Glomerular endothelial cell (primary cell): ENCODE data around the gene IER3. TPM values are rescaled to one million over a fixed set of nuclear protein-coding genes. Genes with fewer than 3 reads are reported as not detected.

Source experiments
- DNase-seq: peaks from one replicate; pipeline ENCODE4 v3.0.0-alpha.2; 2011; ENCODE audit warnings: low read depth, low spot score; ENCODE audit errors: extremely low read depth
- total RNA-seq: library from RNA; depleted of rRNA; stranded (reverse); fragments of >200 nt; gene quantifications from 2 replicates; pipeline ENCODE4 v1.2.3, GENCODE V29; 2015

IER3 gene, protein sequence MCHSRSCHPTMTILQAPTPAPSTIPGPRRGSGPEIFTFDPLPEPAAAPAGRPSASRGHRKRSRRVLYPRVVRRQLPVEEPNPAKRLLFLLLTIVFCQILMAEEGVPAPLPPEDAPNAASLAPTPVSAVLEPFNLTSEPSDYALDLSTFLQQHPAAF
- total RNA-seq: 75.3 and 157 TPM in 2 replicates

DNA sequence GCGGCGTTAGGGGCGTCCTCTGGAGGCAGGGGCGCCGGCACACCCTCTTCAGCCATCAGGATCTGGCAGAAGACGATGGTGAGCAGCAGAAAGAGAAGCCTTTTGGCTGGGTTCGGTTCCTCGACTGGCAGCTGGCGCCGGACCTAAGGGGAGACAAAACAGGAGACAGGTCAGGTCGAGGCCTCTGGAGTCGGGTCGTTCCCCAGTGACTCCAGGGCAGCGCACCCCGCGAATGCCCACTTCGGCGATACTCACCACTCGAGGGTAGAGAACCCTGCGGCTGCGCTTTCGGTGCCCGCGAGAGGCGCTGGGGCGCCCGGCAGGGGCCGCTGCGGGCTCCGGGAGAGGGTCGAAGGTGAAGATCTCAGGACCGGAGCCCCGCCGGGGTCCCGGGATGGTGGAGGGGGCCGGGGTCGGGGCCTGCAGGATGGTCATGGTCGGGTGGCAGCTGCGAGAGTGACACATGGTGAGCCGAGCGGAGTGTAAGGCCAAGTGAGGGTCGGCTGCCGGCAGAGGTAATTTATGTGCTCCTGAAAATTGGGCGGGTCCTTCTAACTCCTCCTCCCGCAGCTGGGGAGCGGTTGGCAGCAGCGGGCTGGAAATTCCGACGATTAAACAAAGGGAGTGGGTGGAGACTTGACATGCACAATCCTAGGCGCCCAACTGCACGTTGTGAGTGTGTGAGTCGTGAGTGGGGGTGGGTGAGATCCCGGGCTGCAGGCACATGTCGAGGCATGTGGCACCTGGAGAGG lies at the start of gene IER3:
Gene IER3, minus strand, starts transcription at position 494 of the 752 bp plus-strand sequence. Its CDS starts 29 bp downstream, at position 465.
- no peak for DNase-seq

DNA sequence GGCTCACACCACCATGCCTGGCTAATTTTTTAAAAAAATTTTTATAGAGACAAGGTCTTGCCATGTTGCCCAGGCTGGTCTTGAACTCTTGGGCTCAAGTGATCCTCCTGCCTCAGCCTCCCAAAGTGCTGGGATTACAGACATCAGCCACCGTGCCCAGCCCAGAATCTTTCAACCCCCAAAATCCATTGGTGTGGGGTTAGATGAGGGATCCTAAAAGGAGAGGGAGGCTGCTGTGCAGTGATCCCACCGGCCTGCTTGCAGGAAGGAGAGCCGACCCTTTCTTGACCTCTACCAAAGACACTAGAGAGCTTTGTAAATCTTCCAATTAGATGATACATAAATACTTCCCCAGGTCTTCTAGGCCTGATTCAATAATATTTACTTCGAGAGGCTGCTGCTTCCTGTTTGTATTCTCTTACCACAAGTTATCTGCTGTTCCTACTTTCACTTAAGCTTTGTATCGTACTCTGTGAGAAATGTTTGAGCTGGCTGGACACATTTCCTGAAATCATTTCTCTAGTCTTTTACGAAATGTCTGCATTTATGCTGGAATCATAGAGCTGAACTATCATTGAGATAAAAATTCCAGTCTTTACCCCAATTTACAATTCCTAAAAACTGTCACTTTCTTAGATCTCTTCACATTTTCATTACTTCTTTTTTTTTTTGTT lies 49.3 kb upstream of the IER3 start:
- no peak for DNase-seq

DNA sequence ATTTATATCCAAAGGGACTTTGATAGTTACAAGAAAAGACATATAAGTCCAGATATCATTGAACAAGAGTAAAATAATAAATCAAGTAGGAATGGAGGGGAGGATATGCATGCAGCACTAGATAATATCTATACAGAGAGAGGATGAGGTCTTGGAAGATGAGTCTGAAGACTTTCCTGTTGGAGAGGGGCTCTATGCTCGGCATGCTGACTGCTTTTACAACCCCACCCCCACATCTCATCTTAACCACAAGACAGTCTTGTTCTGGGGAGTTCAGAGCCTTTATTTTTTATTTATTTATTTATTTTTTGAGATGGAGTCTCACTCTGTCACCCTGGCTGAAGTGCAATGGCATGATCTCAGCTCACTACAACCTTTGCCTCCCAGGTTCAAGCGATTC lies 48.4 kb upstream of the IER3 start:
- no peak for DNase-seq

DNA sequence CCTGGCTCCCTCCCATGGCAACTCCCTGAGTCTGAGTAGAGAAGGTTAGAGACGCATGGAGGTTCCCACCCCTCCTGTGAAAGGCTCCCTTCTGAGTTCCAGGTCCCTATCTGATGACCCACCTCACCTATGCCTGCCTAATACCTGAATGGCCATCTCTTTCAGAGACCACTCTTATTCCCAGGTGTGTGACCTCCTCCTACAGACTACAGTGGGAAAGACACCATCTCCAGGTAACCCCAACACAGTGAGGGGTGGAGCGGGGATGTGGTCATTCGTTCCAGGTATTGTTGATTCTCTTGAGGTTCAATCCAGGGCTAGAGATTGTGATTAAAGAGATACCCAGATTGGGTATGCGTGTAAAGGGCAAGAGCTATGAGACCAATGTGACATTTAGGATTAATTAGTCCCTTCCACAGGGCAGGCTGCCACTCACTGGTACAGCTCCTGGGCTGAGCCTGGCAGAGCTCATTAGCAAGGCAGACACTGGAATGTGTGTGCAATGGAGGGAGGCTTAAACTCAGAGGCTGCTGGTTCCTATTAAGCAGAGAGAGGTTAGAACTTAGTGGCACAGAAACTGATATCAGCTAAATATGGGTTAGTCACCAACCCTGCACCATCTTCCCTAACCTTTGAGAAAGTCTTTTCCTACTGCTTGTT lies 46.5 kb upstream of the IER3 start:
- no peak for DNase-seq

DNA sequence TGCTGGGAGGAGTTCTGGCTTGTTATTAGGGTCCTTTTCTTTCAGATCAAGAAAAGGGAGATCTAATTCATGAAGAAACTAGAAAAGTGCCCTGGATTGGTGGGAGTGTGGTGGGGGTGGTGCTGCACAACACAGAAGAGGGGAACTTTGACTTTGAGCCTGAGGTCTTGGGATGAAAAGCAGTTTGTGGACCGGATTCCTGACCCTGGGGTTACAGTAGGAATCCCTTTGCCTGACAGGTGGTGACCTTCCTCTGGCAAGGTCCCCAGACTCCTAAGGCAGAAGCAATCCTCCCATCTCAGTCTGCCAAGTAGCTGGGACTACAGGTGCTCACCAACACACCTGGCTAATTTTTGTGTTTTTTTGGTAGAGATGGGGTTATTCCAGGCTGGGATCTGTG lies 45.3 kb upstream of the IER3 start:
- no peak for DNase-seq

DNA sequence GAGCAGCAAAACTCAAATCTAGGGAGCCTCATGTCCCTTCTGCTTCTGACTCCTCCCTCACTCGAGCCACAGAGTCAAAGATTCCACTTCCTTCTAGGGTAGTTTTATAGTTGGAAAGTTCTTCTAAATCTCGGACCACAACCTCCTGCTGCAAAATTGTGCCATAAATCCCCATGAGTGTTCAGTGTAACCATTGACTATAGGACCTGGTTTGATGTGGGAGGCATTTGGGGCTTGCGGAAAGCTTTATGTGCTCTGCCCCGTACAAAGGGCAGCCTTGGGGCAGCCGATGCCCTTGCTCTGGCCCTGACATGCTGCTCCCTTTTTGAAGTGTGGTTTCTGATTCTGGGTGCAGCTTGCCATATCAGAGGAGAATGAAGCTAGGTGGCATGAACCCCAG lies 43.6 kb upstream of the IER3 start:
- no peak for DNase-seq

DNA sequence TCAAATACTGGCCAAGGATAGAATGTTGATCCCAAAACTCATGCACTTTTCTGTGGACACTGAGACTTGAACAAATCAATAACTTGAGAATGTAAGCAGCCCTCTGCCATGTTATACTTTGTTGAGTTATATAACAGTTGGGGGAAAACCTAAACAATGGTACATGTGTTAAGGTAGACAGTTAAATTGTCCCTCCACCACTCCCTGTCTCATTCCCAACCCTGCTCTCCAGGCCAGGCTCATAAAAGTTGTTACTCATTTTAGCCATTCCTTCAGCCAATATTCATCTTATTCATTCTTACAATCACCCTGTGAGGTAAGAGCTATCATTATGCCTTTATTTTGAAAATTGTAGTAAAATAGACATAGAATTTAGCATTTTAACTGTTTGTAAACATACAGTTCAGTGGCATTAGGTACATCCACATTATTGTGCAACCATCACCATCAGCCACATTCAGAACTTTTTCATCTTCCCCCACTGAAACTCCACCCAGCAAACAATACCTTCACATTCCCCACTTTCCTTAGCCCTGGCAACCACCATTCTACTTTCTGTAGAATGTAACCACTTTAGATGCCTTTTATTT lies 38.2 kb upstream of the IER3 start:
- DNase-seq: no peak

DNA sequence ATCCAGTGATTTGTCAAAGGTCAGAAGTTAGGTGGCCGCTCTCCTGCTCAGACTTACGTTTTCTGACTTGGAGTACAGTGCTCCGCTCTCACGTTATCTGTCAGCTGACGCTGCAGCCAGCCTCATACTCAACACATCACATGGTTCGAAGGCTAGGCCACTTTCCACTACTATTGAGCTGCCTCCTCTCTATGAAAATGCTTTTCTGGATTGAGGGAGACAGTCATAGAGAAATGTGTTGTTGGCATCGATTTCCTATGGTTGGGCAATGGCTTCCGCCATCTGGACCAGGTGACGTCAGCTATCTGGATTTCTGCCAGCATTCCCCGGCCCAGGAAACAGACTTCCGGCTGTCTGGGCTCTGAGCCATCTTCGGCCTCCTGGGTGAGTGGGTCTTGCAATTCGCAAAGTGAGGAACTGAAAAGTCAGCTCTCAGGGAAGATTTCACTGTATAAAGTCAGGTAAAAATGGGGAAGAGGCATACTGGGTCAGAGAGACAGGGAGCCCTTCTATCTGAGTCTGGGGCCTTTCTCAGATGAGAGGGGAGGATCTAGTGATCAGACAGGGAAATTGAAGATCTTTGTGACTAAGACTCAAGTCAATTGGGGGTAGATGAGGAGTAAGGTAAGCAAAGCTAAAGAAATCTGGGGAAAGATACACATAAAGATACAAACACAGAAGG lies 37.5 kb upstream of the IER3 start:
- no peak for DNase-seq

DNA sequence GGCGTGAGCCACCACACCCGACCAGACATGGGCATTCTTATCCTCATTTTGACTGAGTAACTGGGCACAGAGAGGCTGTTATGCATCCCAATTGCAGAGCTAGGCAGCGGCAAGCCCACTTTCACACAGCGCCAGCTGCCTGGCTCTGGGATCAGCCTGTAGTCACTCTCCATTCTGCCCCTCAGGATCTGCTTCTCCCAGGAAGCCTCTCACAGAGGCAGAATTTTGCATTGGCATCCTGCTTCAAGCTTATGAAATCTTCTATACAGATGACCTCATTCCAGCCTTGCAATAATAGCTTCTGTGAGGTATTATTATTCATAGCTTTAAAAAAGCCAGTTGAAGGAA lies 37.0 kb upstream of the IER3 start:
- no peak for DNase-seq

DNA sequence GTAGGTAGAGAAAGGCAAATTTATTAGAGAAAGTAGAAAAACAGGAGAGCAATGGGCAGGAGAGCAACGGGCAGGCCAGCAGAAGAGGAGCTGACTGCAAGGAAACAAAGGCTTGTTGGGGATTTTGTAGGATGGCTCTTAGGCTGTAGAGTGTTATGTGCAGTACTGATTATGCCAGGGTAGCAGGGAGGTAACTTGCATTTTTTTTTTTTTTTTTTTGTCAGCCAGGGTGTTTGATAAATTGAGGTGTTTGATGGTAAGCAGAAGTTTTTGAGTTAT lies 36.2 kb upstream of the IER3 start:
- no peak for DNase-seq

DNA sequence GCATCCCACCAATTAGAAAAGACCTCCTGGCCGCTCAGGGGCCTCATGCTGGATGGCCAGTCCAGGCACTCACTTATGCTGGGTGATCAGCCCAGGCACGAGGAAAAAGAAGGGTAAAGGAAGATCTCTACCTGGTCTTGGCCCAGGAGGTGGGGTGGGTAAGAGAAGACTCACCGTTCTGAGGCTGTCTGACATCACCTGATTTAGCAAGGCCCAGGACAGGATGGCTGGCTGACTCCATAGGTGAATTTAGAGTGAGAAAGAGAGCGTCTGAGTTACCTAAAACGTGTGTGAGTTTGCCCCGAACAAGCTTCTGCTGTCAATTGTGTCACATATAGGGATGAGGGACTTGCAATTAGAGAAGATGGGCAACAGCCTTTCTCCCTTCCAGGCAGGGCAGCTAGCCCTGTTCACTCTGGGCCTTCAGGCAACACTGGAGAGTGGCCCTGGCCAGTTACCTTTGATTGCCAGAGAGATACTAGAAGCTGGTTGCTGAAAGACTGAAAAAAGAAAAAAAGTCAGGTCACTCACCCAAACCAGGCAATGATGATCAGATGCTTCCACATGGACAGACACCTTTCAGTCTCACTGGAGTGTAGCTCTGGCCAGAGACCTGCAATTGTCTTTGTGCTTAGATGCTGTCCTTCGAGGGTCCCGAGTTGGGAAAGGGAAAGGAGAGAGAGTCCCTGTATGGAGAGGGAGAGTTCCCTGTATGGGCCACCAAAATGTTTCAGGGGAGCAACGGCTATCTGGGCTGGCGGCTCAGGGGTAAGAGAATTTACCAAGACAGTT lies 35.7 kb upstream of the IER3 start:
- DNase-seq: no peak

DNA sequence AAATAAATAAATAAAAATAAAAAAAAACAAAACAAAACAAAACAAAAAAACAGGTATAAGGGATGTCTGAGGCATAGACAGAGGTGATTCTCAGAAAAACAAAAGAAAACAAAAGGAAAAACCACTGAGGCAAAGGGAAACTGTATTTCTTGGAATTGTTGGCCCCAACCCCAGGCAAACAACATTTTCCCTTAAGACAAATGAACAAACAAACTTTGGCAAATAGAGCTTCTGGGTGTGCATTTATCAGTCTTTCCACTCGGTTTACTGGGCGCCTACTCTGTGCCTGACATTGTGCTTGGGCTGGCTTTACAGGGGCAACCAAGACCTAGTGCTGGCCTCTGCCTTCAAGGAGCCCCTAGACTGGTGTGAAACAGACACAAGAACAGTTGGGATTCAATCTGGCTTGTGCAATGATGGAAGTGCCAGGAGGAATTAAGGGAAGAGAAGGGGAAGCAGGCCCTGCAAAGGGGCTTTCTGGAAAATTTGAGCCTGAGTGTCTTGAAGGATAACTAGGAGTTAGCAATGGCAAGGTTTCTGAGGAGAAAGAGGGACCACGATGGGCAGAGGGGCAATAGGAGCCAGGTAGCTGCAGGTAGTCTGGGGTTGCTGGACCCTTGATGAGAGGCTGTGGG lies 33.8 kb upstream of the IER3 start:
- no peak for DNase-seq

DNA sequence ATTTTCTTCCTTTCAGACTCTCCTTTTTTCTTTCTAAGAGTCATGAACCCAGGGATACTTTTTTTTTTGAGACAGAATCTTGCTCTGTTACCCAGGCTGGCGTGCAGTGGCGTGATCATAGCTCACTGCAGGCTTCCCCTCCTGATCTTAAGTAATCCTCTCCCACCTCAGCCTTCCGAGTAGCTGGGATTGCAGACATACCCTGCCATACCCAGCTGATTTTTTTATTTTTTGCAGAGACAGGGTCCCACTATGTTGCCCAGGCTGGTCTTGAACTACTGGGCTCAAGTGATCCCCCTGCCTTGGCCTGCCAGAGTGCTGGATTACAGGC lies 32.8 kb upstream of the IER3 start:
- DNase-seq: no peak

DNA sequence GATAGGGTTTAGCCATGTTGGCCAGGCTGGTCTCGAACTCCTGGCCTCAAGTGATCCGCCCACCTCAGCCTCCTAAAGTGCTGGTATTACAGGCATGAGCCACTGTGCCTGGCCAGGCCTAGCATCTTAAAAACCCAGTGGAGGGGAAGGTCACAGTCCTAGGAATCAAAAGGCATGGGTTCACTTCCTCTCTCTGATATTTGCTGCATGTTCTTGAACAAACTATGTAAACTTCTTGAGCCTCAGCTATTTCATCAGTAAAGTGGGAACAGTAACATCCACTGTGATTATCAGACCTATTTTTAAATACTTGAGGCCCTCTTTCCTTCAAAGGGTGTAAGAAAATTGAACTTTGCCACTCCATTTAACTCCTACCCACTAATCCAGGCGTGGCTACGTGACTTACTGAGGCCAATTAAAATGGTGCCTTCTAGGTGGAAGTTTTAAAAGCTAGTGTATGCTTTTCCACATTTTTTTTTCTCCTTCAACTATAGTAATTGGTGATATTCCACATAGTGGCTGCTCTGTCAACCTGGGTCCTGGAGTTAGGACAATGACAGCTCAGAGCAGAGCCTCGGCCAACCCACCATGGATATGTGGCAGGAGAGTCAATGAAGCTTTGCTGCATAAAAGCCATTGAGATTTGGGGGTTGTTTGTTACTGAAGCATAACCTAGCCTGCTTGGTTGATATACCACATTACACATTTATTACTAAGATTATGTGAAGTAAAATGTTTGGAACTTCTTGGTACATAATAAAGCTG lies 32.2 kb upstream of the IER3 start:
- no peak for DNase-seq

DNA sequence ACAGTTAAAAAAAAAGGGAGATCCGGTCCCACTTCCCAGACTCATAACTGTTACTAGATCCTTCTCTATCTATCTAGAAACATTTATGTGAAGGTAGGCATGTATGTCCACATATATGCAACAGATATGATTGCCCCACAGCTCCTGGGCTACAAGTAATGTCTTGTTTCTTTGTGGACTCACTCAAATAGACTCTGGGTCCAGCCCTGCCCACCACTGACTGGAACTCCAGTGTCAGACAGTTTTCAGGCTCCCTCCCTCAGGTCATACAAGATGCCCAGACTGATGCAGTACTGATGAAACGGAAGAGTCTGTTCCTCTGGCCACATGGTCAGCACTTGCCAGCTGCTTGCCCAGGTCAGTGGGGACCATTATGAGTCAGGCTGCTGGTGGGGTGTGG lies 30.8 kb upstream of the IER3 start:
- DNase-seq: no peak

DNA sequence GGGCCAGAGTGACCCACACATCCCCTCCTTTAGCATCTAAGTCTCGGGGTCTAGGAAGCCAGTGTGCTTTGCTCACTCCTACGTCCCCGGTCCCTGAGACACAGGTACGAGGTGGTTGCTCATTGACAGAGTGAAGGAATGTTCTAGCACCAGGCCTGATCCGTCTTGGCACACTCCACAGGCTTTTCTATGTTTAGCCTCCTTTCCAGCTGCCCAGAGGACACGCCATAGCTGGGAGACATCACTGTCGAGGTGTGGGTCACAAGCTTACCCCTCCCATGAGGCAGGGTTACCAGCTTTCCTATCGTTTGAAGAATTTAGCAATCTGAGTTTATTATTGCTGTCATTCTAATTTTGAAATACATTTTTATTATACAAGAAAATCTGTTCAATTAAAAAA lies 30.4 kb upstream of the IER3 start:
- DNase-seq: no peak

DNA sequence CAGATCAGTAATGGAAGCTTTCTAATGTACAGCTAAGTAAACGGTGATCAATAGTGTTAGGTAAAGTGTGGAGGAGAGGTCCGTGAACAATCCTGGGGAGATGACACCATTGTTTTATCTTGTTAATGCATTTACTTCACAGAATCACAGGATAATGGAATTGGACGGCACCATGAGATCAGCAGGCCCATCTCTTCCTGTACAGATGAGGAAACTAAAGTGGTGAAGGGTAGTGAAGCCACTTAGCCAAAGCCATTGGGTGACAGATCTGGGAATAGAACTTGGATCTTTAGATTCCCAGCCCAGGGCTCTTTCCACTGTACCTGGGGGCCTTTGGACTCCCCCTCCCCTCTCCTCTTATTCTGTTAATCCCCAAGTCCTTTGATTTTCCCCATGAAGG lies 26.2 kb upstream of the IER3 start:
- DNase-seq: no peak

DNA sequence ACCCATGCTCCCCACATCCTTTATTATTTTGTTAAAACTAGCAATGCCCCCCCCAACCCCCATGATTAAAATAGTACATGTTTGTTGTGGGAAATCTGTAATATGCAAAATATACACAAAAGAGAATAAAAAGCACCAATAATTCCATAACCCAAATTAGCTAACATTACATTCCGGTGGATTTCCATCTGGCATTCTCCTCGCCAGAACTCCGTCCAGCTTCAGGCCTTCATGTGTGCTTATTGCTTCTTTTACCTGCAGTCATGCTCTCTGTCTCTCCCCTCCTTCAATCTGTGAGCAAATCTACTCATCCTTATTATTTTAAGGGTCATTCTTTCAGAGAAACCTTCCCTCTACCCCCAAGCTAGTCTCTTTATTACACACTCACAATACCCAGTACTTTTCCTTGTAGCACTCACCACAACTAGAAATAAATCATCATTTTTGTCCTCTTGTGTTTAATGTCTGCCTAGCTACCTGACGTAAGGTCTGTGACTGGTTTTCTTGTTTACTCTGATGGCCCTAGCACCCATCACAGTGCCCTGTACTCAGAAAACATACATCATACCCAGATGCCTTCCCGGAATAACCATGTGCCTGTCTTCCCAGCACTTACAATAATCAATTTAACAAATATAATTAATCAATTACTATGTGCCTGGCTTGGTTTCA lies 25.6 kb upstream of the IER3 start:
- DNase-seq: no peak
